PC-9 (cell line): ENCODE data around the gene PCSK7.

Experiments
- CTCF ChIP-seq: fragments of 200-600 bp; sonication (generic); conservative IDR thresholded peaks from 2 replicates; pipeline ENCODE4 v1.6.1; 2017; ENCODE audit warnings: mixed run types, antibody characterized with exemption, mild to moderate bottlenecking, moderate library complexity
- EZH2 ChIP-seq: fragments of 200-600 bp; sonication (generic); IDR thresholded peaks from 2 replicates; pipeline ENCODE4 v1.8.0; 2017; ENCODE audit warnings: antibody characterized with exemption, low read depth

DNA sequence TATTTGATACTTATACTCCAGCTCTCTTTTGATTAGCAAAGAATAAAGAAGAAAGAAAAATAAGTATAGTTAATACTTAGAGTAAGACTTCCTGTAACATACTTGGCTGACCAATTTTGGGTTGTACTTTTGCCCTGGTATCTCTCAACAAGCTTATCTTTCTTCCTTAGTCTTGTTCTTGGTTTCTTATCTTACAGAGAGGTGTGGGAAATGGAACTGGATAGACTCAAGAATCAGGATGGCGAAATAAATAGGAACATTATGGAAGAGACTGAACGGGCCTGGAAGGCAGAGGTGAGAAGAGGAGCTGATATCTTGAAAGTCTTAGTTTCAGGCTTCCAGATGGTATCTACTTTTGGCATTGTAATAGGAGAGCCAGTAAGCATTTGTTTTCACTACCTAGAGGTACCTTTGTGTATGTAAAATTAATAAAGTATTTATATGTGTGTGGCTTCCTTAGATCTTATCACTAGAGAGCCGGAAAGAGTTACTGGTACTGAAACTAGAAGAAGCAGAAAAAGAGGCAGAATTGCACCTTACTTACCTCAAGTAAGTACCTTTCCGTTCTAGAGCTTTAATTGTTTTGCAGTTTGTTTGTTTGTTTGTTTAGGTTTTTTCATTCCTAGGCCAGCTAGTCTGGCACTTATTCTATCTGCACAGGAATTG, 48.0 kb upstream of the PCSK7 start:
- TF ChIP-seq CTCF: no peak
- no peak for TF ChIP-seq EZH2
